ENCODE data around the gene SVEP1. TPM values are rescaled to one million over a fixed set of nuclear protein-coding genes. Genes with fewer than 3 reads are reported as not detected.

SVEP1 gene
- total RNA-seq, 1 experiment from 2014 or later, result 0.05 TPM

- no peak overlapping the region for H3K27ac ChIP-seq (ENCODE audit: low read length)
- H3K4me1 ChIP-seq (ENCODE audit: control insufficient read depth, insufficient read depth, low read length), result no peaks in the 10 kb centered on the region
- POLR2A ChIA-PET, result no interaction called here
- no peaks in the 10 kb centered on the region for H3K9me3 ChIP-seq (ENCODE audit: control insufficient read depth, insufficient read depth, low read depth, low read length)
- H3K36me3 ChIP-seq (ENCODE audit: control insufficient read depth, insufficient read depth, low read length), result no peaks in the 10 kb centered on the region
- ATAC-seq (no peak), DNase-seq (ENCODE audit: low read depth, low spot score) (no peak)
- TF ChIP-seq REST (IDR thresholded peaks at IDR 0.05; ENCODE audit: insufficient read depth in 1 of 2, low read depth in 2 of 2, low read length in 1 of 2) (no peak), POLR2AphosphoS5 (IDR thresholded peaks at IDR 0.05; ENCODE audit: low read depth, low read length) (no peak), CTCF (IDR thresholded peaks at IDR 0.05) (no peak), SIN3A (IDR thresholded peaks at IDR 0.05; ENCODE audit: borderline replicate concordance, insufficient read depth, low read depth, low read length) (no peak), TCF7L2 (IDR thresholded peaks at IDR 0.05; ENCODE audit: low read depth, low read length) (no peak)
- H3K4me3 ChIP-seq (ENCODE audit: low read depth in 2 of 2, low read length in 2 of 2), result no peak overlapping the region
- in situ Hi-C loops (cut with HindIII; ENCODE audit: low pct_unique_long_range_greater_than_20kb, low sequenced_read_pairs) (no loop called here), intact Hi-C loops (cut with micrococcal nuclease; ENCODE audit: unreplicated experiment) (no loop called here)
- no TSS peak for BruUV-seq (replicated peaks)
- CTCF ChIA-PET, result no interaction called here
- H3K27me3 ChIP-seq (ENCODE audit: control insufficient read depth, insufficient read depth, low read length), result no peaks in the 10 kb centered on the region
Measured at GRCh38 chr9:110327716-110328115, 251.8 kb downstream of the SVEP1 start.

GRCh38 chr9:110323818-110324217, 255.7 kb downstream of the SVEP1 start:
- no TSS peak for BruUV-seq (replicated peaks)
- intact Hi-C loops (cut with micrococcal nuclease; ENCODE audit: unreplicated experiment), result no loop called here

More at GRCh38 chr9:110323818-110324217, 255.7 kb downstream of the SVEP1 start:
- ATAC-seq, result no peak
- TF ChIP-seq REST (IDR thresholded peaks at IDR 0.05; ENCODE audit: insufficient read depth in 1 of 2, low read depth in 2 of 2, low read length in 1 of 2) (no peak), CTCF (IDR thresholded peaks at IDR 0.05) (no peak), TCF7L2 (IDR thresholded peaks at IDR 0.05; ENCODE audit: low read depth, low read length) (no peak), SIN3A (IDR thresholded peaks at IDR 0.05; ENCODE audit: borderline replicate concordance, insufficient read depth, low read depth, low read length) (no peak), POLR2AphosphoS5 (IDR thresholded peaks at IDR 0.05; ENCODE audit: low read depth, low read length) (no peak)
- Histone ChIP-seq H3K27me3 (ENCODE audit: control insufficient read depth, insufficient read depth, low read length) (no peaks in the 10 kb centered on the region), H3K27ac (ENCODE audit: low read length) (no peak overlapping the region), H3K36me3 (ENCODE audit: control insufficient read depth, insufficient read depth, low read length) (no peaks in the 10 kb centered on the region), H3K4me3 (ENCODE audit: low read depth in 2 of 2, low read length in 2 of 2) (no peak overlapping the region), H3K9me3 (ENCODE audit: control insufficient read depth, insufficient read depth, low read depth, low read length) (no peaks in the 10 kb centered on the region), H3K4me1 (ENCODE audit: control insufficient read depth, insufficient read depth, low read length) (no peaks in the 10 kb centered on the region)
- CTCF ChIA-PET, result no interaction called here
- POLR2A ChIA-PET, result no interaction called here
- DNase-seq (ENCODE audit: low read depth, low spot score), result no peak
- in situ Hi-C loops (cut with HindIII; ENCODE audit: low pct_unique_long_range_greater_than_20kb, low sequenced_read_pairs), result no loop called here
